Ureter (tissue), 1 donor: Measurements from ENCODE around the gene C1orf174. TPM values are rescaled to one million over a fixed set of nuclear protein-coding genes. Genes with fewer than 3 reads are reported as not detected.
"Not testable (repeated sequence)": the region's sequence is repeated elsewhere in the genome, so short reads cannot be mapped to it uniquely, and the experiment has no call there.

Experiments
- DNase-seq: peaks from one replicate; pipeline ENCODE4 v3.0.0-alpha.2; 2020; ENCODE audit warnings: low spot score
- total RNA-seq: library from RNA; stranded (reverse); gene quantifications from one replicate; pipeline ENCODE4 v1.2.4, GENCODE V29; 2023
- donor health status: DM: yes; HTN: yes; CAD: no.

The C1orf174 gene
- total RNA-seq, 1 donor from 2014 or later = 23.2 TPM

DNA sequence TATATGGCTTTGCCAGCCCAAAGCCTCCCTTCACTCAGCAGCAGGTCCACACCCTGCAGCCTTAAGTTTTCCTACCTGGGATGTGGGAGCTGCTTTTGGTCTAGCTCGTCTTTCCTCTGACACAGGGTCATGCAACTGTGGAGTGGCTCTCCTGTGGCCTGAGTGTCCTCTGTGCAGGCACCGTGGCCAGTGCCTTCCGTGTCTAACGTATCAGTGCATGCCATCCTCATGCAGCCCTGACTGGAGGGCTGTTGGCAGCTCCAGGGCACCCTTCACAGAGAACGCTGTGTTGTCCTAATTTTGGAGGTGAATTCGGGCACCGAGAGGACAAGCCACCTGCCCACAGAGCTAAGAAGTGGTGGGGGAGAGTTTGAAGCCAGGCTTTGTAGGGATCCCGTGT is 25.7 kb upstream of the C1orf174 start:
- DNase-seq = no peak

GRCh38 chr1:3925256-3925655 is 25.2 kb upstream of the C1orf174 start:
- no peak for DNase-seq

- DNase-seq = no peak
Measured at GRCh38 chr1:3924825-3925220, 24.8 kb upstream of the C1orf174 start.

- no peak for DNase-seq
Measured at GRCh38 chr1:3924186-3924824, 24.2 kb upstream of the C1orf174 start.

DNA sequence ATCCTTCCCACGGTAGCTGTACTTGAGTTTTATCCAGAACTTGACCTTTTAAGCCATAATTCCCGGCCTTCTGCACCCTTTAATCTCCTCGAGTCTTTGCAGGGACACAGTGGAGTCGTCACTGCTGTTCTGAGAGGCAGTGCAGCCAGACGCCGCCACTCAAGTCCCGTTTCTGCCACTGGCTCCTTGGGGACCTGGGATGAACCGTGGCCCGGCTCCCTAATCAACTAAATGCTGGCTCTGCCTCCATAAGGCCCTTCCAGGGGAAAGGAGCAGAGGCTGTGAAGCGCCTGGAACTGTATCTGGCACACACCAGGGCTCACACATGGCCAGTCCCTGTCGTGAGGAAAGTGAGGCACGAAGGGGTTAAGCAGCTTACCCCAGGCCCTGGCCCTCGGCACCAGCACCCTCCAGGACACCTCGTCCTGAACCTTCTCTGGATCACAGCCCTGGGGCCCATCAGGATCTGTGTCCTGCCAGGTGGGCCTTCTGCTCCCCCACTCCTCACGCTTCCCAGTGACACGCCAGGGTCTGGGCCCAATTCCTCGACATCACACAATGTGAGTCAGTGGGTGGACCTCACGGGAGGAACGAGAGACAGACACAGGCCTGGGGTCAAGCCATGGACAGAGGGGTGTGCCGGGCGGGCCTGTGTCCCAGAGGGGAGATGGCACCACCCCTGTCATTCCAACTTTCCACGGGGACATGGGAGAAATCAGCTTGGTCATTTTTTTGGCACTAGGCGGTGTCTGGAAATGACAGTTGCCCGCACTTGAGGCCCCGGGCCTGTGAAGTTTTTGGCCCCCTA is 23.5 kb upstream of the C1orf174 start:
- DNase-seq = no peak

DNA sequence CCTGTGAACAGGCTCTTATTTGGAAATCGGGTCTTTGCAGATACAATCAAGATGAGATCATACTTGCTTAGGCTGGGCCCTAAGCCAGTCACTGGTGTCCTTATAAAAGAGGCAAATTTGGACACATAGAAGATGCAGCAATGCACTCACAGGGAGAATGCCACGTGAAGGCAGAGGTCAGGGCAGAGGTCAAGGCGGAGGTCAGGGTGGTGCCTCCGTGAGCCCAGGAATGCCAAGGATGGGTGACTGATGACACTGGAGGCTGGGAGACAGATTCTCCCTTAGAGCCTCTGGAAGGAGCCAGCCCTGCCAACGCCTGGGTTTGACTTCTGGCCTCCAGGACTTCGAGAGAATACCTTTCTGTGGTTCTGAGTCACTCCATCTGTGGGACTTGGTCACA is 22.8 kb upstream of the C1orf174 start:
- DNase-seq = no peak

DNA sequence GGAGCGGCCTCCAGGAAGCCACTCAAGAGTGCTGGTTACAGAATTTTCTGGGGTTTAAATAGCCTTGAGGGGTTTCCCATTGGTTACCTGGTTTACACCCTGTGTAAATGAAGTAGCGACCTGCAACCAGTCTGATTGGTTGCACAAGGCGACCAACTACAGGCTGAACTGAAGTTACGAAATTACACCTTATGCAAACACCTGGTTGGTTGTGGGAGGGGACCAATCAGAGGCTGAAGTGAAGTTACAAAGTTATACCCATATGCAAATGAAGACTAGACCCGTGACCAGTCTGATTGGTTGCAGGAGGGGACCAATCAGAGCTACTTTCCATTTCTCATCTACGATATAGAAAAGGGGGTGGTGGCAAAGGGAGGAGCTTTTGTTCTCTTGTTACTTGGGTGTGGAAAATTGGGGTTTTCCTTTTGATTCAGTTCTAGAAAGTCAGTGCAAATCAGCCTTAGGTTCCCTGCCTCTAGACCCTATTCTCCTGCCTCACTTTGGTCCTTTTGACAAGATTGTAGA is 22.2 kb upstream of the C1orf174 start:
- DNase-seq = no peak

DNA sequence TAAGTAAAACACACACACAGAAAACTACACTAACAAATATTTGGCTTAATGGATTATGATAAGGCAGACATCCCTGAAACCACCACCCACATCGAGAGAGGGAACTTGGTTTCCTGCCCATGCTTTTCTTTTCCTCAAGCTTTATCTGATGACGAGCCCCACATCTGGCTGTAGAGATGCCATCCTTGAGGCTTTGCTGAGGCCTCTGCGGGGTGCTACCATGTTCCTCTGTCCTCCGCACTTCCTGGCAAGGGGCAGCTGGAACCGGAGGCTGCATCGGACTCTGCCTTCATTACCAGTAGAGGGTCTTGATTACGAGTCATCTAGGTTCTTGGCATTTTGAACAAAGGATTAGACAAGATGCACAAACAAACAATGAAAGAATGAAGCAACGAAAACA is 21.7 kb upstream of the C1orf174 start:
- no peak for DNase-seq

GRCh38 chr1:3919706-3920105 is 19.6 kb upstream of the C1orf174 start:
- DNase-seq = no peak

- DNase-seq = no peak
Measured at GRCh38 chr1:3918966-3919611, 19.0 kb upstream of the C1orf174 start.

DNA sequence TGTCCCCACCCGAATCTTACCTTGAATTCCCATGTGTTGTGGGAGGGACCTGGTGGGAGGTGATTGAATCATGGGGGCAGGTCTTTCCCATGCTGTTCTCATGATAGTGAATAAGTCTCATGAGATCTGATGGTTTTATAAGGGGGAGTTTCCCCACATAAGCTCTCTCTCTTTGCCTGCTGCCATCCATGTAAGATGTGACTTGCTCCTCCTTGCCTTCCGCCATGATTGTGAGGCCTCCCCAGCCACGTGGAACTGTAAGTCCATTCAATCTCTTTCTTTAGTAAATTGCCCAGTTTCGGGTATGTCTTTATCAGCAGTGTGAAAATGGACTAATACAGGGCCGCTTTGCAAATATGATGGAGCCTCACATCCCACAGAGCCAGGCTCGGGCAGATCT is 18.3 kb upstream of the C1orf174 start:
- not testable (repeated sequence) for DNase-seq

GRCh38 chr1:3917761-3918160 is 17.7 kb upstream of the C1orf174 start:
- DNase-seq = no peak

- no peak for DNase-seq
Measured at GRCh38 chr1:3915551-3916121, 15.6 kb upstream of the C1orf174 start.

DNA sequence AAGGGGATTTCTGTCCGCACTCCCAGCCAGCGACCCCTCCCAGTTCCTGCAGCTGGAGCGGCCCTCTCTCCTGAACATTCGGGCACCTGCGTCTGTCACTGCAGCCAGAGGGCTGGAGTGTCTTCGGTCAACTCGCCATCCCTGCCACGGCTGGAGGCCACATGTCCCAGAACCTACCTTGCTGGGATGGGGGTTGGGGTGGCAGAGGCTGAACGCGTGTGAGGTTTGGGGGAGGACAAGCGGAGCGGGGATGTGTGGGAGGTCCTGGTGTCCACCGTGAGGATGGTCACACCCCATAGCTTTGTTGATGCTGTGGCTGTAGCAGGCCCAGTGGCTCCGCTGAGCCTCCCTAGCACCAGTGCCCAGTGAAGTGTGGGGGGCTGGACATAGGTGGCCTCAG is 14.8 kb upstream of the C1orf174 start:
- no peak for DNase-seq

DNA sequence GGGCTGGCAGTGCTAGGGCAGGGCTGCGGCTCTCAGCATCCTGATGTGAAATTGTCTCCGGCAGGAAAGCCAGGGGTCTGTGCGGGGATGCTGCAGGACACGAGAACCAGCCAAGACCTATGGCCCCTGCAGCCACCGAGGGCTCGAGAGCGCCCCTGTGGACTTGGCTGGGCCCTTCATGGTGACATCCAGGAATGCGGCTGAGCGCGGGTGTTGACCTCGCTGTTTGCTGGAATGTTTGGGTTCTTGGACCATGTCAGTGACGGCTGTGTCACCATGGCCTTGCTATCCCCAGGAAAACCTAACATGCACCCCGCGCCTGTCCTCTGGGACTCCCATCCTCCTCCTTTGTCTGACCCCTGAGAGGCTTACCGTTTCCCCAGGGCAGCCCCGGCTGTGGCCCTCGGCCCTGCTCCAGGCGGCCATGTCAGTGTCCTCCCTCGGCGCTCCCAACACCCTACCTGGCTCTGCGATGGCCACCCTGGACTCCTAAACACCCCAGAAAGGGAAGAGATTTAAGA is 14.3 kb upstream of the C1orf174 start:
- DNase-seq = no peak

- no peak for DNase-seq
Measured at GRCh38 chr1:3912809-3913685, 13.0 kb upstream of the C1orf174 start.

GRCh38 chr1:3911981-3912808 is 12.1 kb upstream of the C1orf174 start:
- DNase-seq = no peak

DNA sequence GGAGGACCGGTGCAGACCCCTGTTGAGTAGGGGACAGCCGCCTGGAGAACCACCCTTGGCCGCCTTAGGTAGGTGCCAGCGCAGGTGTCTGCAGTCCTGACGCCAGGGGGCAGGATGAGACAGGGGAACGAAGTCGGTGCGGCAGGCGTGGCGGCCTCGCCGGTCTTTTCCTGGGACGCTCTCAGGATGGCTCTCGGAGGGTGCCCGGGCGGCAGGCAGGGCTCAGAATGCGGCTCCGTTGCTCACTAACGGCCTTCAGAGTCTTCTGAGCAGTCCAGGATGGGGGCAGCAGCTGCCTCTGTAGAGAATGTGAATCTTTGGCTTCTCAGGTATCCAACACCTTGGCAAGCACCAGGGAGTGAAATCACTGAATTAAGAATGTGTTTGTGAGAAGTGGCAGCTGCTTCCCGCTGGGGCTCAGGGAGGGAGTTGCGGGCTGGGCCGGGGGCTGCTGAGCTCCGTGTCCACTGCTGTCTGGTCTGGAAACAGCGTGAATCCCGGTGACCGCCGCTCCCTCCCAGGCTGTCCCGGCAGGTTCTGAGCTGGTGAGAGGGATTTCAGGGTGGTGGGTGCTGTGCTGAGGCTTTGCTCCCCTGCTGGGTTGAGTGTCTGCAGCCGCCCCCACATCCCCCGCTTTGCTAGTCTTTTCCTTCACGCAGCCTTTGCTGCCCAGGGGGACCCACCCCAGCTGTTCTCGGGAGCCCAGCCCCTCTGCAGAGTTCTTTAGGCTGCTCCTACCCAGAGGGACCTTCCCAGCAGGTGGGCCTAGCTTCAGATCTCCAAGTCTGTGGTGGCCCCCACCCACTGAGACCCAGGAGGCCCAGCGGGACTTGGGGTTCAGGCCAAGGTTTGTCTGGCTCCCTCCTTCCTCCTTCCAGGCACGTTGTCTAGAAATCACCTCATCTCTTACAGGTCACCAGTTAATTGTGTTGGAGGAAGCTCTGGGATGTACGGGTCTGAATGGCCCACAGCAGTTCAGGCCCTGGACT is 11.1 kb upstream of the C1orf174 start:
- peak; percentile 81 for DNase-seq
